OCI-M2 (cell line): ENCODE results near the gene DKK1.

Experiments used
- DNase-seq: peaks from one replicate; lab custom pipeline; 2025; ENCODE audit not compliant: unreplicated experiment; lab: John Stamatoyannopoulos, UW

Gene DKK1

GRCh38 chr10:52313933-52314821 is at the start of gene DKK1:
Gene DKK1, plus strand, starts transcription at chr10:52314281. Its CDS starts 154 bp downstream, at chr10:52314435.
- DNase-seq: no peak

GRCh38 chr10:52265131-52265926 is 48.8 kb upstream of the DKK1 start:
- DNase-seq: no peak

- DNase-seq: no peak
These were observed 47.2 kb upstream of the DKK1 start for GRCh38 chr10:52266858-52267257.

GRCh38 chr10:52268790-52269189 is 45.3 kb upstream of the DKK1 start:
- DNase-seq: no peak

- no peak for DNase-seq
These were observed 44.8 kb upstream of the DKK1 start for GRCh38 chr10:52269233-52269632.

GRCh38 chr10:52276163-52276562 is 37.9 kb upstream of the DKK1 start:
- DNase-seq: no peak

- DNase-seq: no peak
These were observed 37.1 kb upstream of the DKK1 start for GRCh38 chr10:52276986-52277385.

- no peak for DNase-seq
These were observed 34.5 kb upstream of the DKK1 start for GRCh38 chr10:52279546-52279945.

GRCh38 chr10:52280051-52280450 is 34.0 kb upstream of the DKK1 start:
- DNase-seq: no peak

GRCh38 chr10:52283174-52283573 is 30.9 kb upstream of the DKK1 start:
- DNase-seq: no peak

GRCh38 chr10:52284416-52285013 is 29.6 kb upstream of the DKK1 start:
- no peak for DNase-seq

- no peak for DNase-seq
These were observed 26.2 kb upstream of the DKK1 start for GRCh38 chr10:52287866-52288265.

GRCh38 chr10:52297747-52298146 is 16.3 kb upstream of the DKK1 start:
- no peak for DNase-seq

- DNase-seq: no peak
These were observed 13.3 kb upstream of the DKK1 start for GRCh38 chr10:52300599-52301277.

GRCh38 chr10:52308251-52309031 is 5.6 kb upstream of the DKK1 start:
- no peak for DNase-seq

- no peak for DNase-seq
These were observed 1.2 kb upstream of the DKK1 start for GRCh38 chr10:52312942-52313255.

- DNase-seq: no peak
These were observed 687 bp upstream of the DKK1 start for GRCh38 chr10:52313256-52313932.

GRCh38 chr10:52314822-52315552 is 906 bp downstream of the DKK1 start:
- no peak for DNase-seq

- DNase-seq: no peak
These were observed 1.9 kb downstream of the DKK1 start for GRCh38 chr10:52316001-52316400.
